Colonic mucosa (tissue), 4 donors: ENCODE data around the gene C1orf105. TPM values are rescaled to one million over a fixed set of nuclear protein-coding genes. Genes with fewer than 3 reads are reported as not detected.
A peak's percentile ranks its signal among the peaks of the same experiment; 100 is the strongest.

Experiments
- DNase-seq: peaks from one replicate; pipeline ENCODE4 v3.0.0-alpha.2; 2020
- H3K27ac ChIP-seq: fragments of 200-600 bp; one replicate; pipeline ENCODE4 v1.8.0; 2021
- H3K27me3 ChIP-seq: fragments of 200-600 bp; one replicate; pipeline ENCODE4 v1.8.0; 2021
- H3K36me3 ChIP-seq: fragments of 200-600 bp; one replicate; pipeline ENCODE4 v1.8.0; 2021
- H3K4me1 ChIP-seq: fragments of 200-600 bp; one replicate; pipeline ENCODE4 v1.8.0; 2021; ENCODE audit warnings: mild to moderate bottlenecking
- H3K4me3 ChIP-seq: fragments of 200-600 bp; one replicate; pipeline ENCODE4 v1.8.0; 2021
- H3K9ac ChIP-seq, 2 donors: one replicate each; pipeline ENCODE4 v1.7.0; 2013; ENCODE audit warnings: control low read depth in 2 of 2, low read depth in 2 of 2, low read length in 2 of 2
- H3K9me3 ChIP-seq: fragments of 200-600 bp; one replicate; pipeline ENCODE4 v1.8.0; 2021
- CTCF ChIP-seq: fragments of 200-600 bp; IDR thresholded peaks from one replicate; pipeline ENCODE4 v1.8.0; 2022; ENCODE audit warnings: antibody characterized with exemption, mild to moderate bottlenecking
- intact Hi-C: fragments of 100-400 bp; cut with DNase I; formaldehyde crosslinking; loops from one replicate; pipeline ENCODE4 v1.14.1; 2022
- total RNA-seq, 2 donors: library from RNA; stranded (reverse); fragmentation: NEBNext Ultra II Directional in 1 of 2; extraction: Animal tissue kit (Norgen Biotek cat#: 25700) in 1 of 2; gene quantifications; one replicate each; pipeline ENCODE4 v1.2.1, GENCODE V29; 2021
- donor health status: healthy.
- donor health status: DM: no; HTN: no; CAD: no.
- donor health status: DM: no; HTN: no; CAD: no.

Gene C1orf105
- total RNA-seq, 2 donors from 2014 or later: not detected

GRCh38 chr1:172390683-172391551, 29.6 kb upstream of the C1orf105 start:
- H3K4me3 ChIP-seq: no peak overlapping the region
- no peaks in the 10 kb centered on the region for H3K27me3 ChIP-seq

DNA sequence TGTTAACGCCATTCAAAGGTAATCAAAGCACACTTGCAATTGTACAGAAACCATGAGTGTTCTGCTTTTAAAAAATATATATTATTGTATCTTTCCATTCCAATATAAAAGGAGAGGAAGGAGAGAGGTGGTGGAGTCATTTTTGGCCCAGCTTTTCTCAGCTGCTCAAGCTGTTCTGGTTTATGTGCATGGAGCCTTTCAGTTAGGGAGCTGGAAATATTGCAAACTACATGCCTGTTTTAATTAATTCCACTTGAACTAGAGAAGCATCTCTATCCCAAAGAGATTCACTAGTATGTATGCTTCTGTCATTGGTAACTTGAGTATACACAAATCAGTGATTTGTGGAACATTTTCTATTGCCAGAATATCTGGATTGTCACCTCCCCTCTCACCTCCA, 28.5 kb upstream of the C1orf105 start:
- Histone ChIP-seq H3K4me3 (no peak overlapping the region), H3K36me3 (no peaks in the 10 kb centered on the region), H3K9ac (no peak overlapping the region), H3K27ac (no peak overlapping the region), H3K9me3 (no peaks in the 10 kb centered on the region), H3K4me1 (no peaks in the 10 kb centered on the region), H3K27me3 (no peaks in the 10 kb centered on the region)
- no peak for DNase-seq
- intact Hi-C loops: no loop called here
- no peak for TF ChIP-seq CTCF

More at GRCh38 chr1:172390683-172391551, 29.6 kb upstream of the C1orf105 start:
- TF ChIP-seq CTCF: no peak
- H3K9ac ChIP-seq: no peak overlapping the region
- DNase-seq: no peak
- intact Hi-C loops: no loop called here
- H3K36me3 ChIP-seq: no peaks in the 10 kb centered on the region
- H3K4me1 ChIP-seq: no peaks in the 10 kb centered on the region
- no peaks in the 10 kb centered on the region for H3K9me3 ChIP-seq
- peak overlapping the region; percentile 33 for H3K27ac ChIP-seq

- TF ChIP-seq CTCF: no peak
- Histone ChIP-seq H3K4me3 (no peak overlapping the region), H3K36me3 (no peaks in the 10 kb centered on the region), H3K27me3 (no peaks in the 10 kb centered on the region), H3K27ac (peak overlapping the region; percentile 67), H3K9ac (no peak overlapping the region), H3K9me3 (no peaks in the 10 kb centered on the region), H3K4me1 (no peaks in the 10 kb centered on the region)
- intact Hi-C loops: no loop called here
- no peak for DNase-seq
Measured at GRCh38 chr1:172393354-172393753, 27.1 kb upstream of the C1orf105 start.

GRCh38 chr1:172394141-172394751, 26.2 kb upstream of the C1orf105 start:
- Histone ChIP-seq H3K27ac (peak overlapping the region; percentile 67), H3K36me3 (no peaks in the 10 kb centered on the region), H3K4me1 (no peaks in the 10 kb centered on the region), H3K9ac (no peak overlapping the region), H3K9me3 (no peaks in the 10 kb centered on the region), H3K27me3 (no peaks in the 10 kb centered on the region), H3K4me3 (no peak overlapping the region)
- TF ChIP-seq CTCF: no peak
- DNase-seq: no peak
- intact Hi-C loops: no loop called here

DNA sequence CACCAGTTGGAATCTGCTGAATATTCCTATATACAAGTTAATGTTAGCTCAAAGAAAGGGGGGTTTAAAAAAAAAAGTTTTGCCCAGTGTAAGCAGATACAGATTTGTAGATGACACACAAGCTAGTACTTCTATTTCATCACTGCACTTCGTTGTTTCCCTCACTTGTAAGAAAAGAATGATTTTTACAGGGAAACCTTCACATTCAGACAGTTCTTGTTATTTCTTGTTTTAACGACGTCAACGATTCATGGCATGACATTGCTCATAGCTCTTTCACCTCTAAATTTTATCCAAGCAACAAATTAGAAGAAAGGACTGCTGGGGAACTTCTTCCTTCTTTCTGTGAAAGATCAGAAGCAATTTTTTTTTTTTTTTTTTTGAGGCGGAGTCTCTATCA, 25.7 kb upstream of the C1orf105 start:
- H3K36me3 ChIP-seq: no peaks in the 10 kb centered on the region
- H3K9ac ChIP-seq: no peak overlapping the region
- intact Hi-C loops: loop anchor here (5.0 kb wide), 1 partner anchor 258 kb away; no protein-coding TSS in a partner anchor
- no peak for TF ChIP-seq CTCF
- no peak for DNase-seq
- no peak overlapping the region for H3K4me3 ChIP-seq
- no peaks in the 10 kb centered on the region for H3K27me3 ChIP-seq
- H3K27ac ChIP-seq: peak overlapping the region; percentile 67
- no peaks in the 10 kb centered on the region for H3K9me3 ChIP-seq
- no peaks in the 10 kb centered on the region for H3K4me1 ChIP-seq
